IPS-20b (cell line): ENCODE measurements around the gene CDIPT.
A peak's percentile ranks its signal among the peaks of the same experiment; 100 is the strongest.
"Not testable (repeated sequence)": the region's sequence is repeated elsewhere in the genome, so short reads cannot be mapped to it uniquely, and the experiment has no call there.

Source experiments
- H3K27ac ChIP-seq: one replicate; pipeline ENCODE4 v1.5.1; 2013; ENCODE audit warnings: low read length
- H3K27me3 ChIP-seq: 2 replicates; pipeline ENCODE4 v1.6.1; 2013; ENCODE audit warnings: mild to moderate bottlenecking, low read length, inconsistent platforms; ENCODE audit not compliant: insufficient read depth
- H3K36me3 ChIP-seq: 2 replicates; pipeline ENCODE4 v1.6.1; 2013; ENCODE audit warnings: low read depth, mild to moderate bottlenecking, inconsistent platforms, low read length, moderate library complexity; ENCODE audit not compliant: insufficient read depth
- H3K4me1 ChIP-seq: 2 replicates; pipeline ENCODE4 v1.6.1; 2013; ENCODE audit warnings: mild to moderate bottlenecking, control low read depth, inconsistent platforms, low read length, moderate library complexity; ENCODE audit not compliant: insufficient read depth
- H3K4me3 ChIP-seq: 2 replicates; pipeline ENCODE4 v1.5.1; 2013; ENCODE audit warnings: mild to moderate bottlenecking, low read length, inconsistent platforms
- H3K9ac ChIP-seq: 2 replicates; pipeline ENCODE4 v1.6.1; 2013; ENCODE audit warnings: low read depth, mild to moderate bottlenecking, inconsistent platforms, low read length, moderate library complexity
- H3K9me3 ChIP-seq: 2 replicates; pipeline ENCODE4 v1.6.1; 2013; ENCODE audit warnings: mild to moderate bottlenecking, low read depth, low read length, inconsistent platforms; ENCODE audit not compliant: insufficient read depth

Gene CDIPT

GRCh38 chr16:29893553-29893952 lies 30.5 kb upstream of the CDIPT start:
- Histone ChIP-seq H3K4me1 (0 out of 2 replicates have a peak, but pooled peaks cover 2% of the 10 kb centered on the region), H3K9me3 (no peaks in the 10 kb centered on the region), H3K9ac (no peak overlapping the region), H3K27ac (no peak overlapping the region), H3K36me3 (no peaks in the 10 kb centered on the region), H3K4me3 (no peak overlapping the region), H3K27me3 (no peaks in the 10 kb centered on the region)

- Histone ChIP-seq H3K4me1 (0 out of 2 replicates have a peak, but pooled peaks cover 2% of the 10 kb centered on the region), H3K27ac (no peak overlapping the region), H3K36me3 (no peaks in the 10 kb centered on the region), H3K9me3 (no peaks in the 10 kb centered on the region), H3K4me3 (no peak overlapping the region), H3K9ac (no peak overlapping the region), H3K27me3 (no peaks in the 10 kb centered on the region)
Observed at GRCh38 chr16:29892458-29892813, 29.4 kb upstream of the CDIPT start.

GRCh38 chr16:29891525-29892457 lies 28.8 kb upstream of the CDIPT start:
- H3K36me3 ChIP-seq: no peaks in the 10 kb centered on the region
- H3K9ac ChIP-seq: no peak overlapping the region
- no peaks in the 10 kb centered on the region for H3K4me1 ChIP-seq
- no peaks in the 10 kb centered on the region for H3K27me3 ChIP-seq
- H3K27ac ChIP-seq: no peak overlapping the region
- H3K9me3 ChIP-seq: no peaks in the 10 kb centered on the region
- no peak overlapping the region for H3K4me3 ChIP-seq

- not testable (repeated sequence) for H3K4me1 ChIP-seq, H3K9me3 ChIP-seq, H3K4me3 ChIP-seq, H3K36me3 ChIP-seq, H3K9ac ChIP-seq, H3K27ac ChIP-seq, H3K27me3 ChIP-seq
Observed at GRCh38 chr16:29889372-29889771, 26.3 kb upstream of the CDIPT start.

- Histone ChIP-seq H3K27ac (no peak overlapping the region), H3K27me3 (no peaks in the 10 kb centered on the region), H3K9me3 (no peaks in the 10 kb centered on the region), H3K36me3 (peaks cover 14% of the 10 kb centered on the region; the same call in 1 of the 2 replicates), H3K9ac (no peak overlapping the region), H3K4me3 (no peak overlapping the region), H3K4me1 (no peaks in the 10 kb centered on the region)
Observed at GRCh38 chr16:29883987-29884386, 21.0 kb upstream of the CDIPT start.

- no peaks in the 10 kb centered on the region for H3K9me3 ChIP-seq
- no peak overlapping the region for H3K4me3 ChIP-seq
- peaks cover 14% of the 10 kb centered on the region; the same call in 1 of the 2 replicates for H3K36me3 ChIP-seq
- no peak overlapping the region for H3K9ac ChIP-seq
- H3K27me3 ChIP-seq: peaks cover 11% of the 10 kb centered on the region
- H3K4me1 ChIP-seq: no peaks in the 10 kb centered on the region
- H3K27ac ChIP-seq: no peak overlapping the region
Observed at GRCh38 chr16:29881050-29881449, 18.0 kb upstream of the CDIPT start.

- H3K27me3 ChIP-seq: peaks cover 15% of the 10 kb centered on the region
- H3K9ac ChIP-seq: peak overlapping the region; percentile 2; the same call in 1 of the 2 replicates
- no peak overlapping the region for H3K27ac ChIP-seq
- H3K4me1 ChIP-seq: no peaks in the 10 kb centered on the region
- 0 out of 2 replicates have a peak overlapping the region, but pooled peaks have one; percentile 10 for H3K4me3 ChIP-seq
- H3K9me3 ChIP-seq: no peaks in the 10 kb centered on the region
- H3K36me3 ChIP-seq: peaks cover 5% of the 10 kb centered on the region; the same call in 1 of the 2 replicates
Observed at GRCh38 chr16:29878172-29878571, 15.1 kb upstream of the CDIPT start.

- Histone ChIP-seq H3K9me3 (no peaks in the 10 kb centered on the region), H3K27me3 (peaks cover 15% of the 10 kb centered on the region), H3K9ac (peak overlapping the region; percentile 32; the same call in 1 of the 2 replicates), H3K27ac (no peak overlapping the region), H3K4me3 (peak overlapping the region; percentile 76), H3K36me3 (peaks cover 5% of the 10 kb centered on the region; the same call in 1 of the 2 replicates), H3K4me1 (no peaks in the 10 kb centered on the region)
Observed at GRCh38 chr16:29877266-29877961, 14.4 kb upstream of the CDIPT start.

GRCh38 chr16:29876594-29877249 lies 13.7 kb upstream of the CDIPT start:
- H3K4me3 ChIP-seq: peak overlapping the region; percentile 76

GRCh38 chr16:29876217-29876593 lies 13.2 kb upstream of the CDIPT start:
- no peak overlapping the region for H3K27ac ChIP-seq
- peaks cover 9% of the 10 kb centered on the region; the same call in 1 of the 2 replicates for H3K36me3 ChIP-seq
- peaks cover 15% of the 10 kb centered on the region for H3K27me3 ChIP-seq
- H3K4me1 ChIP-seq: no peaks in the 10 kb centered on the region
- H3K4me3 ChIP-seq: peak overlapping the region; percentile 76
- H3K9me3 ChIP-seq: no peaks in the 10 kb centered on the region
- H3K9ac ChIP-seq: no peak overlapping the region

More at GRCh38 chr16:29876594-29877249, 13.7 kb upstream of the CDIPT start:
- Histone ChIP-seq H3K9ac (peak overlapping the region; percentile 32; the same call in 1 of the 2 replicates), H3K9me3 (no peaks in the 10 kb centered on the region), H3K27me3 (peaks cover 15% of the 10 kb centered on the region), H3K36me3 (peaks cover 5% of the 10 kb centered on the region; the same call in 1 of the 2 replicates), H3K4me1 (no peaks in the 10 kb centered on the region), H3K27ac (no peak overlapping the region)

- Histone ChIP-seq H3K4me1 (no peaks in the 10 kb centered on the region), H3K27ac (no peak overlapping the region), H3K27me3 (peaks cover 15% of the 10 kb centered on the region), H3K9ac (no peak overlapping the region), H3K36me3 (peaks cover 10% of the 10 kb centered on the region; the same call in 1 of the 2 replicates), H3K9me3 (no peaks in the 10 kb centered on the region), H3K4me3 (no peak overlapping the region)
Observed at GRCh38 chr16:29875206-29875605, 12.2 kb upstream of the CDIPT start.
